Upper lobe of left lung (tissue), 6 donors: ENCODE data around the gene DTNA. TPM values are rescaled to one million over a fixed set of nuclear protein-coding genes. Genes with fewer than 3 reads are reported as not detected.
A peak's percentile ranks its signal among the peaks of the same experiment; 100 is the strongest.

Source experiments
- ATAC-seq, 2 donors: fragments of 200-7000 bp; cut with Tn5 transposase; one replicate each; pipeline ENCODE4 v1.9.1; 2022; ENCODE audit warnings: mild to moderate bottlenecking in 2 of 2, moderate library complexity in 2 of 2; ENCODE audit not compliant: low FRiP score in 2 of 2
- DNase-seq, 2 donors: peaks; one replicate each; pipeline ENCODE4 v3.0.0-alpha.2; 2019 to 2020
- H3K27ac ChIP-seq, 4 donors: fragments of 200-600 bp; sonication (generic); one replicate each; pipeline ENCODE4 v1.5.1; 2016 to 2019
- H3K27me3 ChIP-seq, 4 donors: fragments of 200-600 bp; sonication (generic); one replicate each; pipeline ENCODE4 v1.5.1; 2017 to 2019
- H3K36me3 ChIP-seq, 4 donors: fragments of 200-600 bp; sonication (generic); one replicate each; pipeline ENCODE4 v1.5.1; 2016 to 2019
- H3K4me1 ChIP-seq, 4 donors: fragments of 200-600 bp; sonication (generic); one replicate each; pipeline ENCODE4 v1.5.1; 2018 to 2019
- H3K4me3 ChIP-seq, 4 donors: fragments of 200-600 bp; sonication (generic); one replicate each; pipeline ENCODE4 v1.5.1; 2017 to 2019; ENCODE audit warnings: mild to moderate bottlenecking in 2 of 4, moderate library complexity in 1 of 4
- H3K9me3 ChIP-seq, 4 donors: fragments of 200-600 bp; sonication (generic); one replicate each; pipeline ENCODE4 v1.5.1; 2018 to 2019
- CTCF ChIP-seq, 6 experiments: fragments of 450-650 bp in 4 of 6; fragments of 200-600 bp in 2 of 6; sonication (generic) in 2 of 6; IDR thresholded peaks; one replicate each; pipeline ENCODE4 v1.5.1; 2016 to 2019; ENCODE audit warnings: antibody characterized with exemption in 6 of 6
- EP300 ChIP-seq, 4 donors: sonication (generic); formaldehyde crosslinking; IDR thresholded peaks; one replicate each; pipeline ENCODE4 v1.5.1; 2017; ENCODE audit warnings: antibody characterized with exemption in 4 of 4, control low read depth in 2 of 4
- POLR2A ChIP-seq, 4 donors: fragments of 450-650 bp; IDR thresholded peaks; one replicate each; pipeline ENCODE4 v1.5.1; 2016 to 2017; ENCODE audit warnings: antibody characterized with exemption in 4 of 4, mild to moderate bottlenecking in 2 of 4
- POLR2AphosphoS5 ChIP-seq, 2 donors: sonication (generic); formaldehyde crosslinking; IDR thresholded peaks; one replicate each; pipeline ENCODE4 v1.5.1; 2017; ENCODE audit warnings: antibody characterized with exemption in 2 of 2
- WGBS, 2 donors: methylation state at CpG; one replicate each; pipeline ENCODE4 v1.1.5; 2017 to 2018; 5-methylcytosine and 5-hydroxymethylcytosine counted together
- total RNA-seq, 6 donors: library from RNA; depleted of rRNA in 4 of 6; stranded (reverse); fragments of >200 nt in 4 of 6; gene quantifications; one replicate each; pipeline versions ENCODE4 v1.1.0 to v1.2.1, GENCODE V29; 2016 to 2021
- donor health status: DM: no; HTN: no; CAD: no; lungs with moderate emphysema.
- donor health status: DM: no; HTN: yes; CAD: no; lungs with severe emphysema.

The DTNA gene
- total RNA-seq, 6 donors from 2014 or later = 7.2 to 25.1 (median 16.7) TPM

DNA sequence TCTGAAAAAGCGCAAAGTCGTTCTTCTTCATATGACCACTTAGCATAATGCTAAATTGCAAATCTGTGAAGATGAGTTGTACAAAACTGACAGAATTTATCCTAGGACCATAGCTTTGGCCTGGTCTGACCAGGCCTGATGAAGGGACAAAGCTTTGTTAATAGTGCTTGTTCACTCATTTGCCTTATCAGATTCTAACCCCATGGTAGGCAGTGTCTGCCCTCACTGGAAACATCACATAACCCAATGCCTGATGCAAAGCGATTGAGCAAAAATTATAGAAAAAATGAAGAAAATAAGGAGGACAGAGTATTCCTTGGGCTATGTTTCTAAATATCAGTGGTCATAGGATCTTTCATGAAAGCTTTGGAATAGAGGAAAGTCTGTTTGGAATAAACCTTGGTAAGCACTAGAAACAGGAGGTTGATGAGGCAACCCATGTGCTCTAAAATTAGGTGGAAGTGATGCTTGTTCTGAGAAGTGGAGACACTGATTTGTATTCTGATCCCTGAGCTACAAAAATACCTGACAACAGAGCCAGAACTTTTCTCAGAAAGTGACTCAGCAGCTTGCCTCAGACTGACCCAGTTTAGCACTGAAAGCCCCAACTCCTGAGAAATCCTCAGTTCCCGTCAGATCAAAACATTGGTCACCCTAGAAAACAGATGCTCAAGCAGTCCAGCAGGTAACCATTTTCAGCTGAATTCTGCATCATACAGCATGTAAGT is 199.7 kb downstream of the DTNA start:
- Histone ChIP-seq H3K4me1 (no peaks in the 10 kb centered on the region), H3K36me3 (no peaks in the 10 kb centered on the region), H3K9me3 (no peaks in the 10 kb centered on the region), H3K4me3 (no peak overlapping the region), H3K27ac (no peak overlapping the region), H3K27me3 (no peaks in the 10 kb centered on the region)
- ATAC-seq (no peak), DNase-seq (no peak)
- 86 to 95% methylated on average over 4 of the region's 4 CpGs for WGBS, 2 donors
- no peak for TF ChIP-seq EP300 (IDR thresholded peaks at IDR 0.05)
- TF ChIP-seq POLR2AphosphoS5 (IDR thresholded peaks at IDR 0.05) = no peak
- TF ChIP-seq CTCF (IDR thresholded peaks at IDR 0.05) = no peak
- TF ChIP-seq POLR2A (IDR thresholded peaks at IDR 0.05) = no peak

GRCh38 chr18:34911081-34911480 is 201.0 kb downstream of the DTNA start:
- ATAC-seq (no peak), DNase-seq (no peak)
- TF ChIP-seq POLR2A (IDR thresholded peaks at IDR 0.05) = no peak
- no peak for TF ChIP-seq POLR2AphosphoS5 (IDR thresholded peaks at IDR 0.05)
- no peak for TF ChIP-seq EP300 (IDR thresholded peaks at IDR 0.05)
- TF ChIP-seq CTCF (IDR thresholded peaks at IDR 0.05) = no peak
- Histone ChIP-seq H3K9me3 (no peaks in the 10 kb centered on the region), H3K36me3 (no peaks in the 10 kb centered on the region), H3K4me1 (no peaks in the 10 kb centered on the region), H3K4me3 (no peak overlapping the region), H3K27me3 (no peaks in the 10 kb centered on the region), H3K27ac (no peak overlapping the region)
- 67 to 76% methylated on average over 2 of the region's 2 CpGs for WGBS, 2 donors

GRCh38 chr18:34911661-34912384 is 201.7 kb downstream of the DTNA start:
- Histone ChIP-seq H3K9me3 (no peaks in the 10 kb centered on the region), H3K4me3 (no peak overlapping the region), H3K4me1 (no peaks in the 10 kb centered on the region), H3K36me3 (no peaks in the 10 kb centered on the region), H3K27me3 (no peaks in the 10 kb centered on the region), H3K27ac (no peak overlapping the region)
- 71 to 76% methylated on average over 3 of the region's 3 CpGs for WGBS, 2 donors
- TF ChIP-seq CTCF (IDR thresholded peaks at IDR 0.05) = no peak
- TF ChIP-seq POLR2AphosphoS5 (IDR thresholded peaks at IDR 0.05) = no peak
- no peak for TF ChIP-seq POLR2A (IDR thresholded peaks at IDR 0.05)
- no peak for TF ChIP-seq EP300 (IDR thresholded peaks at IDR 0.05)
- DNase-seq (no peak), ATAC-seq (peak in 1 of 2 donors; percentile 54)

DNA sequence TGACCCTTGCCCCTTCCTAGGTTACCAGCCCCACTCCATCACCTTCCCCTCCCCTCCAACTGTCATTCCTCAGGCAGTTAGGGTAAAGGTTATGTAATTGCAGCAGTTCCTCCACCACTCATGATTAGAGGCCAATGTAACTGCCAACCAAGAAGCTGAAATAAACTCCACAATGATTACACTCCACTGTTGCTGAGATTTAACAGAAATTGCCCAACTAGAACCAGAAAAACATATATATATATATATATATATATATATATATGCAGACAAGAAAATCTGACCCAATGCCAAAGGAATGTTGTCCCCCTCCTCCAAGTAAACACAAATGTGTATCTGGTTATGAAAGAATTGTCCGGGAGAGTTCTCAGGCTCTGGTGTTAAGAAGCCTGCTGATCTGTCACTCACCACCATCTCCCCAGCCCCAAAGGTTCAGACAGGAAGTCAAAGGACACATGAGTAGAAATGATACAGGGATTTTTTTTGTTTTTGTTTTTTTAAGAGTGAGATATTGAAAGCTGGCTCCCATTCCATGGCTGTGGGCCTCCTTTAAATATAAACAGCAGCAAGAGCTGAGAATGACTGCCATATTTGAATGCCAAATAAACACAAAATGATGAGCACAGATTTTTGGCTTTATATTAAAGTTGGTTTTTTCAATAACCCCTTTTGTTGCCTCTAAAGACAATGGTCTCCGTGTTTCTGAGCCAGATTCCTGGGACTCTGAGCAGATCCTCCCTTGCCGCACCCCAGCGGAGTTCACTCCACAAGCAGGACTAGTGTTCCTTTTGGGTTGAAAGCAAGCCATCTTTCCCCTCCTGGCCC is 204.0 kb downstream of the DTNA start:
- ATAC-seq (no peak), DNase-seq (no peak)
- TF ChIP-seq EP300 (IDR thresholded peaks at IDR 0.05) (no peak), CTCF (IDR thresholded peaks at IDR 0.05) (no peak), POLR2AphosphoS5 (IDR thresholded peaks at IDR 0.05) (no peak), POLR2A (IDR thresholded peaks at IDR 0.05) (no peak)
- no peaks in the 10 kb centered on the region for H3K27me3 ChIP-seq
- no peak overlapping the region for H3K4me3 ChIP-seq
- no peaks in the 10 kb centered on the region for H3K9me3 ChIP-seq
- no peaks in the 10 kb centered on the region for H3K36me3 ChIP-seq
- H3K4me1 ChIP-seq = no peaks in the 10 kb centered on the region
- H3K27ac ChIP-seq = no peak overlapping the region
- 70 to 72% methylated on average over 4 of the region's 4 CpGs for WGBS, 2 donors
